Hepatocyte (in vitro differentiated cells): ENCODE measurements around the gene DENND4A.

Experiments
- EZH2 ChIP-seq: fragments of 200-600 bp; sonication (generic); IDR thresholded peaks from 2 replicates; pipeline ENCODE4 v1.6.1; 2016; ENCODE audit warnings: antibody characterized with exemption, mild to moderate bottlenecking, borderline replicate concordance
- EZH2phosphoT487 ChIP-seq: fragments of 200-600 bp; sonication (generic); IDR thresholded peaks from one replicate; pipeline ENCODE4 v1.6.1; 2018; ENCODE audit warnings: antibody characterized with exemption, mild to moderate bottlenecking, low read depth, moderate library complexity; ENCODE audit not compliant: unreplicated experiment, severe bottlenecking
- TF ChIP-seq, protein P1 (sequence below): fragments of 200-600 bp; sonication (generic); IDR thresholded peaks from 2 replicates; pipeline ENCODE4 v1.5.1; 2016; ENCODE audit warnings: antibody characterized with exemption, mild to moderate bottlenecking; ENCODE audit not compliant: poor library complexity

GRCh38 chr15:65801229-65801805 is 9.2 kb upstream of the DENND4A start:
- TF ChIP-seq EZH2 (no peak), EZH2phosphoT487 (no peak)
- TF ChIP-seq, protein P1, sequence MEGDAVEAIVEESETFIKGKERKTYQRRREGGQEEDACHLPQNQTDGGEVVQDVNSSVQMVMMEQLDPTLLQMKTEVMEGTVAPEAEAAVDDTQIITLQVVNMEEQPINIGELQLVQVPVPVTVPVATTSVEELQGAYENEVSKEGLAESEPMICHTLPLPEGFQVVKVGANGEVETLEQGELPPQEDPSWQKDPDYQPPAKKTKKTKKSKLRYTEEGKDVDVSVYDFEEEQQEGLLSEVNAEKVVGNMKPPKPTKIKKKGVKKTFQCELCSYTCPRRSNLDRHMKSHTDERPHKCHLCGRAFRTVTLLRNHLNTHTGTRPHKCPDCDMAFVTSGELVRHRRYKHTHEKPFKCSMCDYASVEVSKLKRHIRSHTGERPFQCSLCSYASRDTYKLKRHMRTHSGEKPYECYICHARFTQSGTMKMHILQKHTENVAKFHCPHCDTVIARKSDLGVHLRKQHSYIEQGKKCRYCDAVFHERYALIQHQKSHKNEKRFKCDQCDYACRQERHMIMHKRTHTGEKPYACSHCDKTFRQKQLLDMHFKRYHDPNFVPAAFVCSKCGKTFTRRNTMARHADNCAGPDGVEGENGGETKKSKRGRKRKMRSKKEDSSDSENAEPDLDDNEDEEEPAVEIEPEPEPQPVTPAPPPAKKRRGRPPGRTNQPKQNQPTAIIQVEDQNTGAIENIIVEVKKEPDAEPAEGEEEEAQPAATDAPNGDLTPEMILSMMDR: no peak
